RPMI8226 (cell line): ENCODE measurements around the gene ARMC10.
A peak's percentile ranks its signal among the peaks of the same experiment; 100 is the strongest.
"Not testable (repeated sequence)": the region's sequence is repeated elsewhere in the genome, so short reads cannot be mapped to it uniquely, and the experiment has no call there.

ENCODE experiments used
- DNase-seq: peaks from one replicate; pipeline ENCODE4 v3.0.0-alpha.2; 2015

ARMC10 gene

DNA sequence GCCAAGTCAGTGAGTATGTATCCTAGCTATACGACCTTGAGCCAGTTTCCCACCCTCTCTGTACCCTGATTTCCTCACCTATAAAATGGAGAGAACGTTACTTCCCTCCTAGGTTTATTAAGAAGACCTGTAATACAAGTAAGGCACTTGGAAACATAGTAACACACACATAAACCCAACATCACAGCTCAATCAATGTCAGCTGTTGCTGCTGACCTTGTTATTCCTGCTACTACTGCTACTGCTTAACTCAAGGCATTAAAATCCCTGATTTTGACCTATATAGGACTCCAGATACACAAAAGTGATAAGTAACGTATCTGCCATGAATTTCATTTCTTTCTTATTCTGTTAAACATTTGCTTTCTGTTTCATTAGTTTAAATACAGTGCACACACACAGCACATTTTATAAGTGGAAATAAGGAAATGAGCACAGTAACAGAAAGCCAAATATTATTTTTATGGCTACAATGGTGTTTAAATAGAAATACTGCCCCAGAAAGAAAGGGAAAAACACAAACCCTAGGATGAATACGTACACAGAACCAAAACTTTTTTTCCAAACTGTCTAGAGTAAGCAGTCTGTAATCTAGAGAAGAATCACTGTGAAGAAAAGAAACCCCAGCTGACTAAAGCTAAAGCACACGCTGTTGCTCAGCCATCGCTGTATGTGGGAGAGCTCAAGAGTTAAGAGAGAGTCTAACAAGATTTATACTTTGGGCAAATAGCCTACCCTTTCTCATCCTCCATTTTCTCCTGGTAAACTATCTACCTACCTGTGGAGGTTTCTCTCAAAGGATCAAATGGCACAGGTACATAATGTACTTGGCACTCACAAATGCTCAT is 55.0 kb downstream of the ARMC10 start:
- DNase-seq = no peak

GRCh38 chr7:103130901-103131624 is 56.1 kb downstream of the ARMC10 start:
- DNase-seq = no peak

DNA sequence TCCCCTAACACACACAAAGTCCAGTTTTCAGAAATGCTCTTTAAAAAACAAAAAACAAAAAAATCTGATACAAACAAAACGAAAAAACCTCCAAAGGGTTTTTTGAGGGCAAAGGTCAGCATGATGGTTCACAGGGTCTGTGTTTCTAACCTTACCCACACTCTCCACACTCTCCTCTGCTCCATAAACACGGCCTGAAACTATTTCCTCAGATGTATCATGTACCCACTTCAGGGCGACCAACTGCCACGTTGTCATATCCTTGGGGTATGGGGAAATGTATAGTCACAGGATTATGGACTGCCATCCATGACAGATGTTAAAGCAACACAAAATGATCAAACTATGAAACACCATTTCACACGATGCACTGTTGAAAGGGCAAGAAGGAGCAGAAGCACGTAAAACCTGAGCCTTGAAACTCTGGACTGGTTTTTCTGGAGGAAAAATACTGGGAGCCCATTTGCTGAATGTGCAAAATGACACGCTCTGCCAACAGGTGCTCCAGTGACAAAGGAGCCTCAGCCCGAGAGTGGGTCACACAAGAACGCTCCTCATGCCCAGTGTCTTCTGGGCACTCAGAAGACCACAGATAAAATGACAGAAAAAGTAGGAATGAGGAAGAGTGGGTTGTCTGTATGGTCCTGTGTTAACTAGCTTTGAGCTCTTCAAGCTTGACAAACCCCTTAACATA is 58.2 kb downstream of the ARMC10 start:
- DNase-seq = peak; percentile 47

- DNase-seq = no peak
Measured at GRCh38 chr7:103134836-103135554, 60.1 kb downstream of the ARMC10 start.

DNA sequence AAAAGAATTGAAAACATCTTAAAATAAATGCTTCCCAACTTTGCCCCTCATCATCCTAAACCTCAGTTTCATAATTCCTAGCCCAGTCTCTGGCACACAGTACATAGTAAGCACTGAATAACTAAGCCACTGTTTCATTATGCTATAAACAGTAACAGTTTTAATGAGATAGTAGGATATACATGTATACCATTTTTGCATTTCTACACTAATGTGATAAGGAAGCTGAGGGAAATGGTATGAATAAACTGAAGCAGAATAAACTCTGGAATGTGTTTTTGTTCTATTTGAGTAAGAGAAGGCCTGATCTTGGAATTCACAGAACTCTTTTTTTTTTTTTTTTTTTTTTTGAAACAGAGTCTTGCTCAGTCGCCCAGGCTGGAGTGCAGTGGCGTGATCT is 65.1 kb downstream of the ARMC10 start:
- DNase-seq = no peak

DNA sequence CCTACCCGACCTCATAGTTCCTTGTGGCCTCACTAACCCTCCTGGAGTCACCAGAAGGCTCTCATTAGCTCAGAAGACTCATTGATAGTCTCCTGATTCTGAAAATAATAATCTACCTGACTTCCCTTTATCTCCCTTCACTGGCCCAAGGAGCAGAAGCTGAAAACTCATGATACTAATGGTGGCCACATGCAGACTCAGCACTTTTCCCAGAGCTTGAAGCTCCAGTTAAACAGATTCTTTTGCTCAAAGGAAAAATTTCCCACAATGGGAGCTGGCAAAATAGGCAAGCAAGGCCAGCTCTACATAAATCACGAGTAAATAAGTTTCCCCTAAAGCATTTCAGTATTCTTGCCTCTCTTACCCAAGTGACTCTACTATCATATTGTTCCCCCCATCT is 65.7 kb downstream of the ARMC10 start:
- no peak for DNase-seq

DNA sequence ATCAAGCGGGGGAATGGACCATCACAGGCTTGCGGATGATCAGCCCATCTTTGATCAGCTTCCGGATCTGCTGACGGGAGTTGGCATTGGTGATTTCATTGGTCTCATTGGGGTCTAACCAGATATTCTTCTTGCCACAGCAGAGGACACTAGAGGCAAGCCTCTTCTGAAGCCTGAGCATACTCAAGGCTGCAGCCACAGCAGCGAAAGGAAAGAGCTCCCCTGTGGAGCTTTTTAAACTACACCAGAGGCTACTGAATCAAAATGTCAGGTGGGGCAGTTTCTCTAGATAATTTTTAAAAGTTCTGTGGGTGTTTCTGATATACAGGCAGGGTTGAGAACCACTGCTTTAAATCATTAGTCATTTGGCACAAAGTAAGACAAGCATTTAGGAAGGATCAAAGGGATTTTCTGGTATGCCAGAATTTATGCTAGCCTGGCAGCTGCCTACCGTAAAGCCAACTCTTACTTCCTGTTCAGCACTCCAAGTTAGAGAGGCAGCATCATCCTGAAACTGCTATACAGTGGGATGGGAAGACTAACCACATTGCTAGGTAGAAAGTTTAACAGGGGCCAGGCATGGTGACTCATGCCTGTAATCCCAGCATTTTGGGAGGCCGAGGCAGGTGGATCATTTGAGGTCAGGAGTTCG is 66.9 kb downstream of the ARMC10 start:
- no peak for DNase-seq

DNA sequence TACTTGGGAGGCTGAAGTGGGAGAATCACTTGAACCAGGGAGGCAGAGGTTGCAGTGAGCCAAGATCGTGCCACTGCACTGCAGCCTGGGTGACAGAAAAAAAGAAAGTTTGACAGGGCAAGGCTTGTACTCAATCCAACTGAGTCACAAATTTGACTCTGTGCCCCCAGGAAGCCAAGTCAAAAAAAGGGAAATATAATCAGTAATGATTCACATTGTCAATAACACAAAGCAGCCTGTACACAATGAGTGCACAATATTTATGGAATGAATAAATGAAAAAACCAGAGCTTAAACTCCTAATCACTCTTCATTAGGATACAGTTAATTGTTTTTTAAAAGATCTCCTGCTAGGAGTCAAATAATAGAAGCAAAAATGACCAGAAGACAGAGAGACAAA is 67.6 kb downstream of the ARMC10 start:
- DNase-seq = no peak

DNA sequence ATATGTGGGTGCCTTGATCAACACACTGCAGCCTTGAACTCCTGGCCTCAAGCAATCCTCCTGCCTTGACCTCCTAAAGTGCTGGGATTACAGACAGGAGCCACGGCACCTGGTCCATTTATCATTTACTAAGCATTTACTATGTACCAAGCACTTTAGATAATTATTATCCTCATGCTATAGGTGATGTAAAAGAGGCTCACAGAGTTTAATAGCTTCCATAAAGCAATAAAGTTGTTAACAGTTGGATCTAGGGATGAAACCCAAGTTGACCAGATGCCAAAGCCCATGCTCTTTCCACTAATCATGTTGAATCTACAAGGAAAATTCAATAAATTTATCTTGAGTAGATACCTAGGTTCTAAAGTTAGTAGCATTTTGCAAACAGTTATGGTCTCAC is 68.9 kb downstream of the ARMC10 start:
- DNase-seq = no peak

DNA sequence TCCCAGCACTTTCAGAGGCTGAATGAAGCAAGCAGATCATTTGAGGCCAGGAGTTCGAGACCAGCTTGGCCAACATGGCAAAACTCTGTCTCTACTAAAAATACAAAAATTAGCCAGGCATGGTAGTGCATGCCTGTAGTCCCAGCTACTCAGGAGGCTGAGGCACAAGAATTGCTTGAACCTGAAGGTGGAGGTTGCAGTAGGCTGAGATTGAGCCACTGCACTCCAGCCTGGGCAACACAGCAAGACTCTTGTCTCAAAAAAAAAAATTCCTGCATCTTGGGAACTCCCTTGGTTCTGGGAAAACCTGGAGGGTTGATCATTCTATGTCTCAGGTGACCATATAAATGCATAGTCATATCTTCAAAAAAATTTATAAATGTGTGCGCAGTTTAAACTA is 69.8 kb downstream of the ARMC10 start:
- DNase-seq = not testable (repeated sequence)

GRCh38 chr7:103148131-103148993 is 73.4 kb downstream of the ARMC10 start:
- DNase-seq = no peak
